Activated CD4-positive, CD25-positive, alpha-beta regulatory T cell treated with anti-CD3 and anti-CD28 coated beads, Interleukin-2, amount 50 U/mL, for 24 hours (primary cell): ENCODE results near the gene IFRD1.
A peak's percentile ranks its signal among the peaks of the same experiment; 100 is the strongest.
"Not testable (repeated sequence)": the region's sequence is repeated elsewhere in the genome, so short reads cannot be mapped to it uniquely, and the experiment has no call there.

Experiments used
- ATAC-seq, 2 donors: fragments of 150-1000 bp; cut with Tn5 transposase; one replicate each; pipeline ENCODE4 v1.10.0; 2021; ENCODE audit warnings: mild to moderate bottlenecking in 1 of 2, moderate library complexity in 1 of 2

IFRD1 gene

GRCh38 chr7:112444505-112444904 lies 5.8 kb upstream of the IFRD1 start:
- ATAC-seq, result no peak

- no peak for ATAC-seq
Observed at GRCh38 chr7:112446431-112446830, 3.8 kb upstream of the IFRD1 start.

- no peak for ATAC-seq
Observed at GRCh38 chr7:112447406-112447805, 2.9 kb upstream of the IFRD1 start.

- ATAC-seq, result no peak
Observed at GRCh38 chr7:112448381-112448780, 1.9 kb upstream of the IFRD1 start.

GRCh38 chr7:112448891-112449290 lies 1.4 kb upstream of the IFRD1 start:
- no peak for ATAC-seq

GRCh38 chr7:112449353-112449752 lies 907 bp upstream of the IFRD1 start:
- peak; percentile 70 to 72 for ATAC-seq

- ATAC-seq, result peak; percentile 73 to 76
Observed at GRCh38 chr7:112450807-112451761, 824 bp downstream of the IFRD1 start.

GRCh38 chr7:112452102-112452888 lies 2.0 kb downstream of the IFRD1 start:
- no peak for ATAC-seq

- ATAC-seq, result no peak
Observed at GRCh38 chr7:112453505-112454171, 3.4 kb downstream of the IFRD1 start.

- not testable (repeated sequence) for ATAC-seq
Observed at GRCh38 chr7:112454191-112454590, 3.9 kb downstream of the IFRD1 start.

- no peak for ATAC-seq
Observed at GRCh38 chr7:112459645-112460044, 9.4 kb downstream of the IFRD1 start.

- ATAC-seq, result no peak
Observed at GRCh38 chr7:112462236-112462635, 12.0 kb downstream of the IFRD1 start.

GRCh38 chr7:112467867-112468266 lies 17.6 kb downstream of the IFRD1 start:
- no peak for ATAC-seq

- no peak for ATAC-seq
Observed at GRCh38 chr7:112470194-112470593, 19.9 kb downstream of the IFRD1 start.

GRCh38 chr7:112476390-112477052 lies 26.3 kb downstream of the IFRD1 start:
- ATAC-seq, result no peak

GRCh38 chr7:112481121-112481736 lies 31.0 kb downstream of the IFRD1 start:
- ATAC-seq, result no peak

GRCh38 chr7:112481833-112482670 lies 31.8 kb downstream of the IFRD1 start:
- ATAC-seq, result no peak

GRCh38 chr7:112484671-112485167 lies 34.5 kb downstream of the IFRD1 start:
- ATAC-seq, result no peak

- no peak for ATAC-seq
Observed at GRCh38 chr7:112485766-112486165, 35.5 kb downstream of the IFRD1 start.

- no peak for ATAC-seq
Observed at GRCh38 chr7:112487457-112488263, 37.4 kb downstream of the IFRD1 start.
